OCI-LY1 (cell line): Measurements from ENCODE around the gene SEMA6D.

ENCODE experiments used
- H2AFZ ChIP-seq: fragments of 200-600 bp; sonication (generic), shearing (Covaris generic); 2 replicates; pipeline ENCODE4 v1.6.0; 2014; ENCODE audit warnings: antibody characterized with exemption, mild to moderate bottlenecking, low read length
- H3F3A ChIP-seq: fragments of 200-600 bp; sonication (generic), shearing (Covaris generic); 2 replicates; pipeline ENCODE4 v1.6.0; 2014; ENCODE audit warnings: mild to moderate bottlenecking, antibody characterized with exemption, low read length, moderate library complexity; ENCODE audit not compliant: insufficient read depth
- H3K27ac ChIP-seq: fragments of 200-600 bp; sonication (generic); 2 replicates; pipeline ENCODE4 v1.5.1; 2014; ENCODE audit warnings: low read length, mixed run types, mild to moderate bottlenecking, low read depth; ENCODE audit not compliant: poor library complexity, severe bottlenecking
- H3K27me3 ChIP-seq: fragments of 200-600 bp; sonication (generic); 2 replicates; pipeline ENCODE4 v1.6.0; 2014; ENCODE audit warnings: antibody characterized with exemption, mild to moderate bottlenecking, low read length, moderate library complexity; ENCODE audit not compliant: insufficient read depth
- H3K36me3 ChIP-seq: fragments of 200-600 bp; sonication (generic); 2 replicates; pipeline ENCODE4 v1.6.1; 2014; ENCODE audit warnings: mild to moderate bottlenecking, antibody characterized with exemption, low read length, moderate library complexity, mixed read lengths; ENCODE audit not compliant: insufficient read depth
- H3K4me1 ChIP-seq: fragments of 200-600 bp; sonication (generic); 2 replicates; pipeline ENCODE4 v1.5.1; 2014; ENCODE audit warnings: mild to moderate bottlenecking, low read length, moderate library complexity; ENCODE audit not compliant: insufficient read depth, severe bottlenecking
- H3K4me2 ChIP-seq: fragments of 200-600 bp; sonication (generic), shearing (Covaris generic); 2 replicates; pipeline ENCODE4 v1.6.1; 2014; ENCODE audit warnings: low read length
- H3K4me3 ChIP-seq: fragments of 200-600 bp; sonication (generic); 2 replicates; pipeline ENCODE4 v1.5.1; 2014; ENCODE audit warnings: low read length, low read depth, mild to moderate bottlenecking, mixed read lengths; ENCODE audit not compliant: poor library complexity, severe bottlenecking
- H3K79me2 ChIP-seq: fragments of 200-600 bp; shearing (Covaris generic); 2 replicates; pipeline ENCODE4 v1.6.1; 2016; ENCODE audit warnings: mixed run types, low read length, mixed read lengths; ENCODE audit not compliant: insufficient read depth
- H3K9ac ChIP-seq: fragments of 200-600 bp; sonication (generic), shearing (Covaris generic); 2 replicates; pipeline ENCODE4 v1.6.1; 2014; ENCODE audit warnings: mild to moderate bottlenecking, low read length, mixed read lengths
- H3K9me2 ChIP-seq: fragments of 200-600 bp; sonication (generic), shearing (Covaris generic); 2 replicates; pipeline ENCODE4 v1.6.1; 2014; ENCODE audit warnings: low read depth, mild to moderate bottlenecking, low read length, mixed read lengths
- H3K9me3 ChIP-seq: fragments of 200-600 bp; shearing (Covaris generic); 2 replicates; pipeline ENCODE4 v1.6.1; 2014; ENCODE audit warnings: low read length, mixed read lengths
- H4K20me1 ChIP-seq: fragments of 200-600 bp; sonication (generic), shearing (Covaris generic); 2 replicates; pipeline ENCODE4 v1.6.0; 2016; ENCODE audit warnings: mild to moderate bottlenecking, low read length; ENCODE audit not compliant: insufficient read depth
- EZH2 ChIP-seq: fragments of 200-600 bp; sonication (generic), shearing (Covaris generic); IDR thresholded peaks from 2 replicates; pipeline ENCODE4 v1.8.0; 2017; ENCODE audit warnings: borderline replicate concordance, mixed run types, mild to moderate bottlenecking, antibody characterized with exemption, low read length, moderate library complexity, mixed read lengths
- TF ChIP-seq, protein P1 (sequence below): fragments of 200-600 bp; sonication (generic), shearing (Covaris generic); IDR thresholded peaks from 2 replicates; pipeline ENCODE4 v1.5.1; 2017; ENCODE audit warnings: mild to moderate bottlenecking, antibody characterized with exemption, low read length, moderate library complexity, mixed read lengths

The SEMA6D gene

GRCh38 chr15:47708161-47708980, 8.9 kb upstream of the SEMA6D start:
- H3K27ac ChIP-seq, result no peak overlapping the region
- H3K4me2 ChIP-seq, result no peak overlapping the region

GRCh38 chr15:47711655-47712054, 5.7 kb upstream of the SEMA6D start:
- Histone ChIP-seq H3K79me2 (no peaks in the 10 kb centered on the region), H3K9ac (no peak overlapping the region), H2AFZ (no peak overlapping the region), H3K27ac (no peak overlapping the region), H3K27me3 (no peaks in the 10 kb centered on the region), H4K20me1 (no peaks in the 10 kb centered on the region), H3K4me3 (no peak overlapping the region), H3K9me3 (no peaks in the 10 kb centered on the region), H3K4me1 (no peaks in the 10 kb centered on the region), H3K9me2 (no peaks in the 10 kb centered on the region), H3K36me3 (no peaks in the 10 kb centered on the region), H3F3A (no peaks in the 10 kb centered on the region), H3K4me2 (no peak overlapping the region)
- TF ChIP-seq, protein P1, sequence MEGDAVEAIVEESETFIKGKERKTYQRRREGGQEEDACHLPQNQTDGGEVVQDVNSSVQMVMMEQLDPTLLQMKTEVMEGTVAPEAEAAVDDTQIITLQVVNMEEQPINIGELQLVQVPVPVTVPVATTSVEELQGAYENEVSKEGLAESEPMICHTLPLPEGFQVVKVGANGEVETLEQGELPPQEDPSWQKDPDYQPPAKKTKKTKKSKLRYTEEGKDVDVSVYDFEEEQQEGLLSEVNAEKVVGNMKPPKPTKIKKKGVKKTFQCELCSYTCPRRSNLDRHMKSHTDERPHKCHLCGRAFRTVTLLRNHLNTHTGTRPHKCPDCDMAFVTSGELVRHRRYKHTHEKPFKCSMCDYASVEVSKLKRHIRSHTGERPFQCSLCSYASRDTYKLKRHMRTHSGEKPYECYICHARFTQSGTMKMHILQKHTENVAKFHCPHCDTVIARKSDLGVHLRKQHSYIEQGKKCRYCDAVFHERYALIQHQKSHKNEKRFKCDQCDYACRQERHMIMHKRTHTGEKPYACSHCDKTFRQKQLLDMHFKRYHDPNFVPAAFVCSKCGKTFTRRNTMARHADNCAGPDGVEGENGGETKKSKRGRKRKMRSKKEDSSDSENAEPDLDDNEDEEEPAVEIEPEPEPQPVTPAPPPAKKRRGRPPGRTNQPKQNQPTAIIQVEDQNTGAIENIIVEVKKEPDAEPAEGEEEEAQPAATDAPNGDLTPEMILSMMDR, result peak; percentile 66
- no peak for TF ChIP-seq EZH2

More at GRCh38 chr15:47708161-47708980, 8.9 kb upstream of the SEMA6D start:
- H3F3A ChIP-seq, result no peaks in the 10 kb centered on the region
- TF ChIP-seq EZH2, result no peak
- TF ChIP-seq, protein P1, result no peak
- no peak overlapping the region for H3K9ac ChIP-seq
- H3K27me3 ChIP-seq, result no peaks in the 10 kb centered on the region
- H3K9me3 ChIP-seq, result no peaks in the 10 kb centered on the region
- H3K36me3 ChIP-seq, result no peaks in the 10 kb centered on the region
- H3K4me3 ChIP-seq, result no peak overlapping the region
- H3K9me2 ChIP-seq, result no peaks in the 10 kb centered on the region
- no peaks in the 10 kb centered on the region for H3K79me2 ChIP-seq
- H4K20me1 ChIP-seq, result no peaks in the 10 kb centered on the region
- no peak overlapping the region for H2AFZ ChIP-seq
- no peaks in the 10 kb centered on the region for H3K4me1 ChIP-seq

- H3K4me2 ChIP-seq, result no peak overlapping the region
- H3K27ac ChIP-seq, result no peak overlapping the region
- no peaks in the 10 kb centered on the region for H3F3A ChIP-seq
- TF ChIP-seq EZH2, result no peak
- TF ChIP-seq, protein P1, result no peak
- no peak overlapping the region for H3K9ac ChIP-seq
- no peaks in the 10 kb centered on the region for H3K36me3 ChIP-seq
- H4K20me1 ChIP-seq, result no peaks in the 10 kb centered on the region
- no peaks in the 10 kb centered on the region for H3K9me3 ChIP-seq
- no peak overlapping the region for H3K4me3 ChIP-seq
- no peaks in the 10 kb centered on the region for H3K79me2 ChIP-seq
- no peaks in the 10 kb centered on the region for H3K27me3 ChIP-seq
- H3K9me2 ChIP-seq, result no peaks in the 10 kb centered on the region
- H3K4me1 ChIP-seq, result no peaks in the 10 kb centered on the region
- no peak overlapping the region for H2AFZ ChIP-seq
Observed at GRCh38 chr15:47715402-47715801, 1.9 kb upstream of the SEMA6D start.
